A549 (cell line): Measurements from ENCODE around the gene GAB1. TPM values are rescaled to one million over a fixed set of nuclear protein-coding genes. Genes with fewer than 3 reads are reported as not detected.

Source experiments
- ATAC-seq, 2 experiments: fragments of 200-7000 bp in 1 of 2; fragments of >200 bp in 1 of 2; cut with Nextera tagmentation in 1 of 2; cut with Tn5 transposase in 1 of 2; 3 replicates each; pipeline versions ENCODE4 v1.8.0 to v1.9.1; 2018 to 2020; ENCODE audit warnings: mild to moderate bottlenecking in 1 of 2, moderate library complexity in 1 of 2
- CTCF ChIA-PET: fragments of 300-600 bp; sonication (Branson Sonifier 250); formaldehyde crosslinking; extraction: SDS; loops from one replicate; lab custom pipeline; 2021; ENCODE audit warnings: antibody characterized with exemption, inconsistent platforms; lab: Yijun Ruan, JAX
- POLR2A ChIA-PET: fragments of 350-600 bp; formaldehyde crosslinking; extraction: SDS; loops from one replicate; lab custom pipeline; 2021; ENCODE audit warnings: antibody characterized with exemption, inconsistent platforms; lab: Yijun Ruan, JAX
- DNase-seq, 2 experiments: peaks; one replicate each; pipeline versions ENCODE4 v3.0.0 to v3.0.0-alpha.2; 2011 to 2016; ENCODE audit warnings: low read depth in 1 of 2, low spot score in 1 of 2
- FAIRE-seq: peaks from 2 replicates; lab custom pipeline; 2011; peaks lifted over from hg19 to GRCh38; lab: Jason Lieb, UNC
- H3K27ac ChIP-seq, 2 experiments: fragments of >200 bp; sonication (Bioruptor Twin); formaldehyde crosslinking; 3 replicates each; pipeline ENCODE4 v1.5.1; 2016 to 2017
- H3K4me1 ChIP-seq: fragments of >200 bp; sonication (Bioruptor Twin); formaldehyde crosslinking; 3 replicates; pipeline ENCODE4 v1.6.1; 2016
- H3K4me2 ChIP-seq: fragments of >200 bp; sonication (Bioruptor Twin); formaldehyde crosslinking; 3 replicates; pipeline ENCODE4 v1.6.1; 2016
- H3K4me3 ChIP-seq: fragments of >200 bp; sonication (Bioruptor Twin); formaldehyde crosslinking; 3 replicates; pipeline ENCODE4 v1.5.1; 2016
- H3K9me3 ChIP-seq: fragments of >200 bp; sonication (Bioruptor Twin); formaldehyde crosslinking; 3 replicates; pipeline ENCODE4 v1.6.1; 2016
- BCL3 ChIP-seq: fragments of >200 bp; sonication (Bioruptor Twin); formaldehyde crosslinking; IDR thresholded peaks from 3 replicates; pipeline ENCODE4 v1.6.1; 2016
- CBX8 ChIP-seq: fragments of 200-600 bp; sonication (generic); IDR thresholded peaks from 2 replicates; pipeline ENCODE4 v1.6.1; 2016
- CHD2 ChIP-seq: fragments of 150-350 bp; IDR thresholded peaks from 2 replicates; pipeline ENCODE4 v1.6.1; 2014; ENCODE audit warnings: low read length; ENCODE audit not compliant: partially characterized antibody
- E2F6 ChIP-seq: IDR thresholded peaks from 2 replicates; pipeline ENCODE4 v1.6.1; 2012; ENCODE audit warnings: low read depth, borderline replicate concordance
- EHMT2 ChIP-seq: fragments of 200-600 bp; sonication (generic); IDR thresholded peaks from 2 replicates; pipeline ENCODE4 v1.6.1; 2016; ENCODE audit warnings: antibody characterized with exemption, low read depth, mild to moderate bottlenecking, moderate library complexity
- FOSL2 ChIP-seq, 2 experiments: fragments of 450-650 bp in 1 of 2; fragments of >200 bp in 1 of 2; sonication (Bioruptor Twin) in 1 of 2; formaldehyde crosslinking; IDR thresholded peaks; 2 replicates each; pipeline versions ENCODE4 v1.5.0 to v1.6.1; 2016 to 2020; ENCODE audit warnings: mild to moderate bottlenecking in 1 of 2, moderate library complexity in 1 of 2
- HDAC2 ChIP-seq: fragments of 200-600 bp; sonication (generic); IDR thresholded peaks from 2 replicates; pipeline ENCODE4 v1.6.1; 2016
- POLR2A ChIP-seq: IDR thresholded peaks from 2 replicates; pipeline ENCODE4 v1.6.1; 2012; ENCODE audit warnings: mild to moderate bottlenecking, low read length
- POLR2AphosphoS2 ChIP-seq: conservative IDR thresholded peaks from 2 replicates; pipeline ENCODE4 v1.6.1; 2012; ENCODE audit warnings: low read length, improper control_type of control experiment, inconsistent platforms
- RAD21 ChIP-seq, 2 experiments: fragments of >200 bp in 1 of 2; sonication (Bioruptor Twin) in 1 of 2; formaldehyde crosslinking in 1 of 2; IDR thresholded peaks in 1 of 2; conservative IDR thresholded peaks in 1 of 2; 2 replicates in 1 of 2; 3 replicates in 1 of 2; pipeline ENCODE4 v1.6.1; 2012 to 2018; ENCODE audit warnings: inconsistent platforms in 1 of 2
- RARB ChIP-seq: fragments of 250-450 bp; sonication (Bioruptor Pico); IDR thresholded peaks from 2 replicates; pipeline ENCODE4 v1.8.0; 2021; ENCODE audit warnings: mild to moderate bottlenecking, moderate library complexity
- RCOR1 ChIP-seq: fragments of 150-350 bp; IDR thresholded peaks from 2 replicates; pipeline ENCODE4 v1.6.1; 2014; ENCODE audit warnings: antibody characterized with exemption, low read length, low read depth
- RFX5 ChIP-seq: fragments of 450-650 bp; IDR thresholded peaks from 2 replicates; pipeline ENCODE4 v1.7.1; 2014; ENCODE audit warnings: antibody characterized with exemption, mild to moderate bottlenecking, moderate library complexity
- TFCP2L1 ChIP-seq: fragments of 250-450 bp; sonication (Bioruptor Pico); IDR thresholded peaks from 2 replicates; pipeline ENCODE4 v1.5.0; 2021; ENCODE audit warnings: mild to moderate bottlenecking
- TP53 ChIP-seq: fragments of 250-450 bp; sonication (Bioruptor Pico); IDR thresholded peaks from 2 replicates; pipeline ENCODE4 v1.5.0; 2021; ENCODE audit warnings: mild to moderate bottlenecking, moderate library complexity
- ZC3H11A ChIP-seq: fragments of 450-650 bp; IDR thresholded peaks from 2 replicates; pipeline ENCODE4 v1.6.1; 2014; ENCODE audit warnings: antibody characterized with exemption, mild to moderate bottlenecking
- ZFP36 ChIP-seq: fragments of 450-650 bp; IDR thresholded peaks from 2 replicates; pipeline ENCODE4 v1.6.1; 2014; ENCODE audit warnings: borderline replicate concordance; ENCODE audit not compliant: partially characterized antibody
- WGBS: methylation state at CpG from one replicate; pipeline ENCODE4 v1.1.6; 2017; ENCODE audit errors: missing lambda C conversion rate; 5-methylcytosine and 5-hydroxymethylcytosine counted together
- polyA plus RNA-seq, 4 experiments: library from polyadenylated mRNA; depleted of rRNA in 3 of 4; stranded (reverse); fragments of >200 nt; fragmentation: RNase III in 1 of 4; extraction: RNeasy Plus Mini Kit Qiagen cat#74134 plus additional on column Dnase treatment in 1 of 4; gene quantifications; 2 replicates in 3 of 4; 3 replicates in 1 of 4; pipeline ENCODE4 v1.2.3, GENCODE V29; 2011 to 2017
- TF ChIP-seq, protein P1 (sequence below): fragments of 250-450 bp; sonication (Bioruptor Pico); IDR thresholded peaks from 2 replicates; pipeline ENCODE4 v1.5.0; 2021; ENCODE audit warnings: mild to moderate bottlenecking, moderate library complexity, borderline replicate concordance
- TF ChIP-seq, protein P2 (sequence below): fragments of 200-600 bp; sonication (generic); IDR thresholded peaks from 2 replicates; pipeline ENCODE4 v1.6.1; 2016; ENCODE audit warnings: antibody characterized with exemption, mild to moderate bottlenecking, moderate library complexity
- TF ChIP-seq, protein P3 (sequence below): fragments of >200 bp; sonication (Bioruptor Twin); formaldehyde crosslinking; IDR thresholded peaks from 2 replicates; pipeline ENCODE4 v1.6.1; 2016

GAB1 gene
- polyA plus RNA-seq, 2 of the 4 experiments (the other 2 are of a cell fraction) = 2.3 to 3.6 TPM

DNA sequence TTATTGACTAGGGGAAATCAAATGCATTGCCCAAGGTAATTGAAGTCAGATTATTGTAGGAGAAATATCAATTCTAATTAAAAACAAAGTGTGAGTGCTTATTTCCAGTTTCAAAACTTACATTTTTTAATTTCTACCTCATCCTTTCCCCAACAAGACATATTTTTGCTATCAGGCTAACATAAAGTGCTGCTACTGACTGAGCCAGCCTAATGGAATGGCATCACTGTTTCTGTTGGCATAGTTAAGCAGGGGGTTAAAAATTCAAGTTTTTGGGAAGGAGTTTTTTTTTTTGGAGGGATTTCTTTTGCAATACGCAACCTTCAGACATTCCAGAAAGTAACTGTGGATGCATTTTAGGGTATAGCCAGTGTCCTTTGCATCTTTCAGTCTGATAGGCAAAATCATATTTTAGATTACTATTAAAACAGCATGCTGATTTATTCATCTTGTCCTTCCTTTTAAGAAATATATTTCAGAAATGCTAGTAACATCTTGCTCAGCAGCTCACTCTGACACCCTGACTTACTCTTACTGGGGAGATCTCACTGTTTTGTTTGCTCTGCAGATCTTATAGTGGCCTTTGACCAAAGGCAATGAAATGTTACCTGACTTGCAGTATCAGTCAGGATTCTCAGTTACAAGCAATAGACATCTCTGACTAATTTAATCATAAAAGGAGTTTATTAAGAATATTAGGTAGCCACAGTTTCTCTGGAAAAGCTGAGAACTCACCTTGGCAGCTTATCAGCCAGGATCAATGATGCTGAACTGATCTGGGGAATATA is 24.4 kb downstream of the GAB1 start:
- H3K4me2 ChIP-seq = no peak overlapping the region
- CTCF ChIA-PET = no interaction called here
- ATAC-seq = no peak
- H3K4me3 ChIP-seq = no peak overlapping the region
- TF ChIP-seq POLR2A (no peak), ZFP36 (no peak), ZC3H11A (no peak), HDAC2 (no peak)
- TF ChIP-seq, protein P1, sequence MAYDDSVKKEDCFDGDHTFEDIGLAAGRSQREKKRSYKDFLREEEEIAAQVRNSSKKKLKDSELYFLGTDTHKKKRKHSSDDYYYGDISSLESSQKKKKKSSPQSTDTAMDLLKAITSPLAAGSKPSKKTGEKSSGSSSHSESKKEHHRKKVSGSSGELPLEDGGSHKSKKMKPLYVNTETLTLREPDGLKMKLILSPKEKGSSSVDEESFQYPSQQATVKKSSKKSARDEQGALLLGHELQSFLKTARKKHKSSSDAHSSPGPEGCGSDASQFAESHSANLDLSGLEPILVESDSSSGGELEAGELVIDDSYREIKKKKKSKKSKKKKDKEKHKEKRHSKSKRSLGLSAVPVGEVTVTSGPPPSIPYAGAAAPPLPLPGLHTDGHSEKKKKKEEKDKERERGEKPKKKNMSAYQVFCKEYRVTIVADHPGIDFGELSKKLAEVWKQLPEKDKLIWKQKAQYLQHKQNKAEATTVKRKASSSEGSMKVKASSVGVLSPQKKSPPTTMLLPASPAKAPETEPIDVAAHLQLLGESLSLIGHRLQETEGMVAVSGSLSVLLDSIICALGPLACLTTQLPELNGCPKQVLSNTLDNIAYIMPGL (CRISPR knock-in tag) = no peak
- TF ChIP-seq, all 56 proteins: peak for 0
- 83% methylated on average over 1 of the region's 1 CpG for WGBS
- Histone ChIP-seq H3K4me1 (peaks cover 15% of the 10 kb centered on the region), H3K9me3 (no peaks in the 10 kb centered on the region), H3K27ac (no peak overlapping the region)
- FAIRE-seq (no peak), DNase-seq (no peak)
- POLR2A ChIA-PET = no interaction called here

DNA sequence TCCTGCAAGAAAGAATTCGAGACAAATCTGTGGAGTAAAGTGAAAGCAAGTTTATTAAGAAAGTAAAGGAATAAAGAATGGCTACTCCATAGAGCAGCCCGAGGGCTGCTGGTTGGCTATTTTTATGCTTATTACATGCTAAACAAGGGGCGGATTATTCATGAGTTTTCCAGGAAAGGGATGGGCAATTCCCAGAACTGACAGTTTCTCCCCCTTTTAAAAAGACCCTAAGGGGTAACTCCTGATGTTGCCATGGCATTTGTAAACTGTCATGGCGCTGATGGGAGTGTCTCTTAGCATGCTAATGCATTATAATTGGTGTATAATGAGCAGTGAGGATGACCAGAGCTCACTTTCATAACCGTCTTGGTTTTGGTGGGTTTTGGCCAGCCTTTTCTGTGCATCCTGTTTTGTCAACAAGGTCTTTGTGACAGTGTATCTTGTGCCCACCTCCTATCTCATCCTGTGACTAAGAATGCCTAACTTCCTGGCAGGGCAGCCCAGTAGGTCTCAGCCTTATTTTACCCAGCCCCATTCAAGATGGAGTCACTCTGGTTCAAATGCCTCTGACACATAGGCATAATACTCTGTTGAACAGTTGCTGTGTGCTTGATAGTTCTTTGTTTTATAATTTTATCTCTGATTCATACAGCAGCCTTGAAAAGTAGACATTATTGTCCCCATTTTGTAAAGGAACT is 25.8 kb downstream of the GAB1 start:
- Histone ChIP-seq H3K27ac (no peak overlapping the region), H3K4me2 (no peak overlapping the region), H3K9me3 (no peaks in the 10 kb centered on the region), H3K4me3 (no peak overlapping the region), H3K4me1 (peaks cover 14% of the 10 kb centered on the region)
- CTCF ChIA-PET = no interaction called here
- ATAC-seq = no peak
- POLR2A ChIA-PET = no interaction called here
- FAIRE-seq = no peak
- TF ChIP-seq BCL3 (no peak), ZC3H11A (no peak), RAD21 (conservative IDR thresholded peaks at IDR 0.05 in 1 of 2, IDR thresholded peaks at IDR 0.05 in 1 of 2) (no peak), RARB (CRISPR knock-in tag) (no peak), FOSL2 (IDR thresholded peaks at IDR 0.05) (no peak), FOSL2 (CRISPR knock-in tag; IDR thresholded peaks at IDR 0.05) (no peak), CHD2 (no peak), RFX5 (no peak), CBX8 (no peak), TP53 (CRISPR knock-in tag) (no peak), ZFP36 (no peak), RCOR1 (no peak), POLR2AphosphoS2 (no peak), TFCP2L1 (CRISPR knock-in tag) (no peak)
- 73% methylated on average over 5 of the region's 5 CpGs for WGBS
- no peak for DNase-seq

GRCh38 chr4:143363332-143363731 is 26.7 kb downstream of the GAB1 start:
- no peak overlapping the region for H3K4me3 ChIP-seq
- no peak for ATAC-seq
- WGBS = 90% methylated on average over 3 of the region's 3 CpGs
- POLR2A ChIA-PET = no interaction called here
- no peak overlapping the region for H3K27ac ChIP-seq
- H3K4me1 ChIP-seq = peaks cover 14% of the 10 kb centered on the region
- no peaks in the 10 kb centered on the region for H3K9me3 ChIP-seq
- no peak for DNase-seq
- no peak for TF ChIP-seq EHMT2
- TF ChIP-seq E2F6 = no peak
- no peak for TF ChIP-seq ZFP36
- TF ChIP-seq, protein P2, sequence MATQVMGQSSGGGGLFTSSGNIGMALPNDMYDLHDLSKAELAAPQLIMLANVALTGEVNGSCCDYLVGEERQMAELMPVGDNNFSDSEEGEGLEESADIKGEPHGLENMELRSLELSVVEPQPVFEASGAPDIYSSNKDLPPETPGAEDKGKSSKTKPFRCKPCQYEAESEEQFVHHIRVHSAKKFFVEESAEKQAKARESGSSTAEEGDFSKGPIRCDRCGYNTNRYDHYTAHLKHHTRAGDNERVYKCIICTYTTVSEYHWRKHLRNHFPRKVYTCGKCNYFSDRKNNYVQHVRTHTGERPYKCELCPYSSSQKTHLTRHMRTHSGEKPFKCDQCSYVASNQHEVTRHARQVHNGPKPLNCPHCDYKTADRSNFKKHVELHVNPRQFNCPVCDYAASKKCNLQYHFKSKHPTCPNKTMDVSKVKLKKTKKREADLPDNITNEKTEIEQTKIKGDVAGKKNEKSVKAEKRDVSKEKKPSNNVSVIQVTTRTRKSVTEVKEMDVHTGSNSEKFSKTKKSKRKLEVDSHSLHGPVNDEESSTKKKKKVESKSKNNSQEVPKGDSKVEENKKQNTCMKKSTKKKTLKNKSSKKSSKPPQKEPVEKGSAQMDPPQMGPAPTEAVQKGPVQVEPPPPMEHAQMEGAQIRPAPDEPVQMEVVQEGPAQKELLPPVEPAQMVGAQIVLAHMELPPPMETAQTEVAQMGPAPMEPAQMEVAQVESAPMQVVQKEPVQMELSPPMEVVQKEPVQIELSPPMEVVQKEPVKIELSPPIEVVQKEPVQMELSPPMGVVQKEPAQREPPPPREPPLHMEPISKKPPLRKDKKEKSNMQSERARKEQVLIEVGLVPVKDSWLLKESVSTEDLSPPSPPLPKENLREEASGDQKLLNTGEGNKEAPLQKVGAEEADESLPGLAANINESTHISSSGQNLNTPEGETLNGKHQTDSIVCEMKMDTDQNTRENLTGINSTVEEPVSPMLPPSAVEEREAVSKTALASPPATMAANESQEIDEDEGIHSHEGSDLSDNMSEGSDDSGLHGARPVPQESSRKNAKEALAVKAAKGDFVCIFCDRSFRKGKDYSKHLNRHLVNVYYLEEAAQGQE = no peak
- TF ChIP-seq, protein P3, sequence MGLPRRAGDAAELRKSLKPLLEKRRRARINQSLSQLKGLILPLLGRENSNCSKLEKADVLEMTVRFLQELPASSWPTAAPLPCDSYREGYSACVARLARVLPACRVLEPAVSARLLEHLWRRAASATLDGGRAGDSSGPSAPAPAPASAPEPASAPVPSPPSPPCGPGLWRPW = no peak
- no peak for FAIRE-seq
- CTCF ChIA-PET = no interaction called here
- no peak overlapping the region for H3K4me2 ChIP-seq
